AG09319 (cell line): ENCODE data around the gene FHDC1.
"Not testable (repeated sequence)": the region's sequence is repeated elsewhere in the genome, so short reads cannot be mapped to it uniquely, and the experiment has no call there.

ENCODE experiments used
- DNase-seq: peaks from one replicate; pipeline ENCODE4 v3.0.0-alpha.2; 2010; ENCODE audit warnings: low read depth; ENCODE audit errors: extremely low read depth
- TF ChIP-seq, protein P1 (sequence below): IDR thresholded peaks from 2 replicates; pipeline ENCODE4 v1.5.1; 2011; ENCODE audit warnings: low read depth, mild to moderate bottlenecking, inconsistent platforms, low read length, moderate library complexity

The FHDC1 gene, protein sequence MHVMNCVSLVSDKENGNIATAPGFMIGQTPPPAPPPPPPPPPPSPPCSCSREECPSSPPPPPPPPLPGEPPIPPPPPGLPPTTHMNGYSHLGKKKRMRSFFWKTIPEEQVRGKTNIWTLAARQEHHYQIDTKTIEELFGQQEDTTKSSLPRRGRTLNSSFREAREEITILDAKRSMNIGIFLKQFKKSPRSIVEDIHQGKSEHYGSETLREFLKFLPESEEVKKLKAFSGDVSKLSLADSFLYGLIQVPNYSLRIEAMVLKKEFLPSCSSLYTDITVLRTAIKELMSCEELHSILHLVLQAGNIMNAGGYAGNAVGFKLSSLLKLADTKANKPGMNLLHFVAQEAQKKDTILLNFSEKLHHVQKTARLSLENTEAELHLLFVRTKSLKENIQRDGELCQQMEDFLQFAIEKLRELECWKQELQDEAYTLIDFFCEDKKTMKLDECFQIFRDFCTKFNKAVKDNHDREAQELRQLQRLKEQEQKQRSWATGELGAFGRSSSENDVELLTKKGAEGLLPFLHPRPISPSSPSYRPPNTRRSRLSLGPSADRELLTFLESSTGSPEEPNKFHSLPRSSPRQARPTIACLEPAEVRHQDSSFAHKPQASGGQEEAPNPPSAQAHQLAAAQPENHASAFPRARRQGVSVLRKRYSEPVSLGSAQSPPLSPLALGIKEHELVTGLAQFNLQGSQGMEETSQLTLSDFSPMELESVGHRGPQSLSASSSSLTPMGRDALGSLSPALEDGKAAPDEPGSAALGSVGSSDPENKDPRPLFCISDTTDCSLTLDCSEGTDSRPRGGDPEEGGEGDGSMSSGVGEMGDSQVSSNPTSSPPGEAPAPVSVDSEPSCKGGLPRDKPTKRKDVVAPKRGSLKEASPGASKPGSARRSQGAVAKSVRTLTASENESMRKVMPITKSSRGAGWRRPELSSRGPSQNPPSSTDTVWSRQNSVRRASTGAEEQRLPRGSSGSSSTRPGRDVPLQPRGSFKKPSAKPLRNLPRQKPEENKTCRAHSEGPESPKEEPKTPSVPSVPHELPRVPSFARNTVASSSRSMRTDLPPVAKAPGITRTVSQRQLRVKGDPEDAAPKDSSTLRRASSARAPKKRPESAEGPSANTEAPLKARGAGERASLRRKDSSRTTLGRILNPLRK

DNA sequence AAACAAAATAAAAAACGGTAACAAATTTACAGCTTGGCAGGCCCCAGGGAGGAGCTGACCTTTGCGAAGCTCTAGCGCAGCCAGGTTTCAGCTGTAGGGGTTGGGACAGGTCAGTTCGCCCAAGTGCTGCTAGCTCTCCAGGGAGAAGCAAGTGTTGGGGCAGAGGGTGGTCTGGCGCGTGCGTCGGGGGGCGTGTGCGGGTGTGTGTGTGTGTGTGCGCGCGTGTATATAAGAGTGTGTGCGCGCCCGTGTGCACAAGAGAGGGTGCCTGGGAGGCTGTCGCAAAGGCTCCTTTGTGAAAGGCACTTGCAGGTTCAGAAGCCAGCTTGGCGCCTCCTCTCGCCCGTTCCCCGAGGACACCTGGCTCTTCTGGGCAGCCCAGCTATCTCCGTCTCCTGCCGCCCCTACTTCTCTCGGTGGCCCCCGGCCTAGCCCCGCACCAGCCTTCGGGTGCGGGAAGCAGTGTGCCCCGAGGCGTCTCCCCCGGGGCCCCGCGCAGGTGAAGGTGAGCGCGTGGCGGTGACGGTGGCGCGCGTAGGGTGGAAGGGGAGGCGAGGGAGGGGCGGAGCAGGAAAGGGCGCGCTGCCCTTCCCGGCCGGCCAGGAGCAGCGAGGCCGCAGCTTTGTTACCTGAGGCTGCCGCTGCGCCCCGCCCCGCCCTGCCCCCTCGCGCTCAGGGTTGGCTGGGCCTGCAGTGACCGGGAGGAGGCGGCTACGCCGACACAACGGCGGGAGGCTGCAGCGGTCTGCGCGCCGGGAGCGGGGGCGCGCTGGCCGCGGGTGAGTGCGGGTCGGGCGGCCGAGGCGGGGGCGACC lies at the start of gene FHDC1:
TSS of gene FHDC1 (plus strand) at position 693 of the 815 bp plus-strand sequence. CDS start 6,735 bp downstream, outside the sequence.
- no peak for DNase-seq
- TF ChIP-seq, protein P1, sequence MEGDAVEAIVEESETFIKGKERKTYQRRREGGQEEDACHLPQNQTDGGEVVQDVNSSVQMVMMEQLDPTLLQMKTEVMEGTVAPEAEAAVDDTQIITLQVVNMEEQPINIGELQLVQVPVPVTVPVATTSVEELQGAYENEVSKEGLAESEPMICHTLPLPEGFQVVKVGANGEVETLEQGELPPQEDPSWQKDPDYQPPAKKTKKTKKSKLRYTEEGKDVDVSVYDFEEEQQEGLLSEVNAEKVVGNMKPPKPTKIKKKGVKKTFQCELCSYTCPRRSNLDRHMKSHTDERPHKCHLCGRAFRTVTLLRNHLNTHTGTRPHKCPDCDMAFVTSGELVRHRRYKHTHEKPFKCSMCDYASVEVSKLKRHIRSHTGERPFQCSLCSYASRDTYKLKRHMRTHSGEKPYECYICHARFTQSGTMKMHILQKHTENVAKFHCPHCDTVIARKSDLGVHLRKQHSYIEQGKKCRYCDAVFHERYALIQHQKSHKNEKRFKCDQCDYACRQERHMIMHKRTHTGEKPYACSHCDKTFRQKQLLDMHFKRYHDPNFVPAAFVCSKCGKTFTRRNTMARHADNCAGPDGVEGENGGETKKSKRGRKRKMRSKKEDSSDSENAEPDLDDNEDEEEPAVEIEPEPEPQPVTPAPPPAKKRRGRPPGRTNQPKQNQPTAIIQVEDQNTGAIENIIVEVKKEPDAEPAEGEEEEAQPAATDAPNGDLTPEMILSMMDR = no peak

DNA sequence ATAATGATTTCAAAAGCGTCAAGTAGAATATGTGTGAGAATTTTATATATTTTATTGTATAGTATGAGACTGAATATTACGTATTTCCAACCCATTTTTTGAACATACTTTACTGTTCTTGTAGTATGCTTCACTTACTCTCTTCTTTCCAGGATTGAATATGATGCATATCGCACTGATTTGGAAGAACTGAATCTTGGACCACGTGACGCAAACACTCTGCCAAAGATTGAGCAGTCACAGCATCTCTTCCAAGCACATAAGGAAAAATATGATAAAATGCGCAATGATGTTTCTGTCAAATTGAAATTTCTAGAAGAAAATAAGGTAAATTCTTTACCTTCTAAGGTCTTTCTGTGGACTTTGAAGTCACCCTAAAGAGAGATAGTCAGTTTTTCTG lies 48.1 kb upstream of the FHDC1 start:
- TF ChIP-seq, protein P1 = no peak
- DNase-seq = no peak

DNA sequence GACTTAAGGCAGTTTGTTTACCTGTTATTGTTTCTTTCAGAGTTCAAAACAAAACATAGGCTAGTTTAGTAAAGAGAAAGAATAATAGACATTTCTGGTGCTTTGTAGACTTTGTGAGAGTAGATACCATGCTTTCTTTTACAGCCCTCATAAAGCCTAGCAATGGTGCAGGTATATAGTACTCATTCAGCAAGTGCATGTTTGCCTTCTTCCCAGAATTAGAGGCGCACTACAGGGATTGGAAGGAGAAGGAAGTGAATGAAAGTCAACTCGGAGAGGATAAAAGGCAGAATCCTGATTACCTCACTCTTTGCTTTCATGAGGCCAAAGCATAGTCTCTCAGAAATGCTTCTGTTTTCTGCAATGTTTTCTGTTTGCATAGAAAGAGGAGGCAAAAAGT lies 43.1 kb upstream of the FHDC1 start:
- DNase-seq = no peak
- TF ChIP-seq, protein P1 = no peak

DNA sequence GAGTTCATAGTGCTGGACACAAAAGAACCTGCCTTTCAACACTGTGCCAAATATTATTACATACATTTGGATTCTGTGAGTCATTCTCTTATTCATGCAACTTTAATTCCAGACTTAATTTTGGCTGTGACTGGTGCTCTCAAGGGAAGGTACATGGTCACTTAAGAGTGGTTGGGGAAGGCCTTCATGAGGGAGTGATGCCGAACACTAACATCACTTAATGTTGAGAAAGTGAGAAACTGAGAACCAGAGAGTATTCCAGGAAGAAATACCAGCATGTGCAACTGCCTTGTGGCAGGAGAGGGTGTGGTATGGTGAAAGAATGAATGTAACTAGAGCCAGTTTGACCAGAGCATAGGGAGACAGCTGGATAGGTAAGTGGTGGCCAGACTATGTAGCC lies 41.5 kb upstream of the FHDC1 start:
- TF ChIP-seq, protein P1 = no peak
- peak; percentile 3 for DNase-seq

DNA sequence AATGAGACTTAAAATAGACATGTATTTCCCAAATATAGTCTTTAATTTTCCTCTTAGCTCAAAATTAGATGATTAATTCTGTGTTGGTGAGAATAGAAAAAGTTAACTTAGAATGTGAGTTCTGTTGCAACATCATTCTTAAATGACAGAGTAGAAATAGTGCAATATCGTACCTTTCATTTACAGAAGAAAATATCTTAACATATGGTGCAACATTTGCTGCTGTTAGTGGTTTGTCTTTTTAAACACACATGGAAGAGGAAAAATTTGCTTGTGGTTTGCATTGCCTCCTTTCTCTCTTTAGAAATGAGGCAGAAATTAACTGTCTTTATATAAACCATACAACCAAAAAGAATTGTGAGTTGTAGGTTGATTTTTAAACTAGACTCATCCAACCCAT lies 39.3 kb upstream of the FHDC1 start:
- DNase-seq = peak; percentile 18
- TF ChIP-seq, protein P1 = no peak

DNA sequence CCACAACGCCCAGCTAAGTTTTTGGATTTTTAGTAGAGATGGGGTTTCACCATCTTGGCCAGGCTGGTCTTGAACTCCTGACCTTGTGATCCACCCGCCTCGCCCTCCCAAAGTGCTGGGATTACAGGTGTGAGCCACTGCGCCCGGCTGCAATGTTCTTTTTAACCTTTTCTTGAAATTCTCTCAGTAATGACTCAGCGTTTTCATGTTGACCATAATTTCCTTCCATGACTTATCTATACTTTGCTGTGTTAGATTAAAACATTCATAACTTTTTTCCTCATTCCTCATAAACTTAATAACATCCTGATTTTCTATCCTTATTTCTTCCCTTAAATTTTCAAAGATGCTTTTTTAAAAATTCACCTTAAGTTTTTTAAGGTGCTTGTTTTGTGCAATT lies 38.0 kb upstream of the FHDC1 start:
- not testable (repeated sequence) for DNase-seq

DNA sequence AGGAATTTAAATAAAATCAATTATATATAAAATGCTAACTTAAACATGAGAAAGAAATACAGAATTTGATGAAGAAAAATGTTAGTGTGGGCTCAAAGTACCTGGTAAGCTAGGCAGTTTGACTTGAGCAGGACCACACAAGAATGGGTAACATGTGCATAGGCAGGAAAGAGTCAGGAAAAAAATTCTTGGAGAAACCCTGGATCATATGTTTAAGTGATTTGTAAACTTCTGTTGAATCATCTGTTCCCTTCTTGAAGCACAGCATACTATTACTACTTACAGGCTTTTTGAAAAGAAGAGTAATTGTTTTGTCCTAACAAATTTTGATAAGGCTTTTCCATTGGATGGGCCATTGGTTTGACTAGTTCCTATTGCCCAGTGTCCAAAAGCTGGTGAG lies 37.5 kb upstream of the FHDC1 start:
- DNase-seq = no peak
- TF ChIP-seq, protein P1 = no peak
